Panc1 (cell line): Measurements from ENCODE around the gene TFDP1. TPM values are rescaled to one million over a fixed set of nuclear protein-coding genes. Genes with fewer than 3 reads are reported as not detected.
A peak's percentile ranks its signal among the peaks of the same experiment; 100 is the strongest.

ENCODE experiments used
- ATAC-seq: fragments of 200-7000 bp; cut with Tn5 transposase; 2 replicates; pipeline ENCODE4 v1.9.1; 2020; ENCODE audit warnings: mild to moderate bottlenecking, moderate library complexity
- BruUV-seq: library from RNA; stranded (reverse); fragments of 400-500 nt; replicated peaks from 2 replicates; lab custom pipeline; 2021; lab: Mats Ljungman, UMichigan
- CTCF ChIA-PET: fragments of 300-600 bp; sonication (Branson Sonifier 250); formaldehyde crosslinking; loops from one replicate; lab custom pipeline; 2022; ENCODE audit warnings: antibody characterized with exemption; lab: Charles Lee
- POLR2A ChIA-PET: fragments of 300-600 bp; sonication (Branson Sonifier 250); formaldehyde crosslinking; loops from one replicate; lab custom pipeline; 2022; ENCODE audit warnings: antibody characterized with exemption; lab: Charles Lee
- DNase-seq: peaks from one replicate; pipeline ENCODE4 v3.0.0-alpha.2; 2010; ENCODE audit warnings: low read depth, low spot score
- H3K27ac ChIP-seq: 2 replicates; pipeline ENCODE4 v1.5.1; 2011; ENCODE audit warnings: mild to moderate bottlenecking, low read length, inconsistent platforms
- H3K27me3 ChIP-seq: fragments of 200-500 bp; sonication (Bioruptor generic); 2 replicates; pipeline ENCODE4 v1.6.0; 2014; ENCODE audit warnings: low read length, inconsistent platforms; ENCODE audit not compliant: control insufficient read depth, insufficient read depth
- H3K36me3 ChIP-seq: fragments of 200-500 bp; sonication (Bioruptor generic); 2 replicates; pipeline ENCODE4 v1.5.1; 2014; ENCODE audit warnings: inconsistent platforms, mild to moderate bottlenecking, low read length, moderate library complexity; ENCODE audit not compliant: control insufficient read depth, insufficient read depth
- H3K4me1 ChIP-seq: 2 replicates; pipeline ENCODE4 v1.5.1; 2011; ENCODE audit warnings: inconsistent platforms, mild to moderate bottlenecking, low read length, moderate library complexity; ENCODE audit not compliant: control insufficient read depth, insufficient read depth
- H3K4me3 ChIP-seq, 2 experiments: 2 replicates each; pipeline ENCODE4 v1.5.1; 2011 to 2012; ENCODE audit warnings: low read depth in 2 of 2, low read length in 2 of 2, mild to moderate bottlenecking in 2 of 2, inconsistent platforms in 1 of 2, moderate library complexity in 1 of 2
- H3K9me3 ChIP-seq: fragments of 200-500 bp; sonication (Bioruptor generic); 2 replicates; pipeline ENCODE4 v1.5.1; 2014; ENCODE audit warnings: low read depth, mild to moderate bottlenecking, inconsistent platforms, low read length, moderate library complexity; ENCODE audit not compliant: control insufficient read depth, insufficient read depth
- POLR2AphosphoS5 ChIP-seq: IDR thresholded peaks from 2 replicates; pipeline ENCODE4 v1.6.1; 2012; ENCODE audit warnings: mild to moderate bottlenecking, low read depth, low read length, moderate library complexity
- SIN3A ChIP-seq: IDR thresholded peaks from 2 replicates; pipeline ENCODE4 v1.6.1; 2012; ENCODE audit warnings: low read depth, mild to moderate bottlenecking, low read length, moderate library complexity, borderline replicate concordance; ENCODE audit not compliant: insufficient read depth
- TCF7L2 ChIP-seq: IDR thresholded peaks from 2 replicates; pipeline ENCODE4 v1.6.1; 2011; ENCODE audit warnings: mild to moderate bottlenecking, low read depth, low read length, inconsistent platforms
- in situ Hi-C: cut with HindIII; loops from 2 replicates; pipeline ENCODE4 v1.10.0; 2016; ENCODE audit warnings: low sequenced_read_pairs, low pct_unique_long_range_greater_than_20kb
- intact Hi-C: fragments of 100-400 bp; cut with micrococcal nuclease; formaldehyde crosslinking; loops from one replicate; pipeline ENCODE4 v1.10.0; 2022; ENCODE audit not compliant: unreplicated experiment
- total RNA-seq: library from RNA; stranded (reverse); gene quantifications from one replicate; pipeline ENCODE4 v1.2.1, GENCODE V29; 2021; ENCODE audit not compliant: unreplicated experiment
- TF ChIP-seq, protein P1 (sequence below): fragments of 450-650 bp; IDR thresholded peaks from 2 replicates; pipeline ENCODE4 v1.5.1; 2017; ENCODE audit warnings: mild to moderate bottlenecking
- TF ChIP-seq, protein P2 (sequence below), 2 experiments: IDR thresholded peaks; 2 replicates each; pipeline ENCODE4 v1.6.1; 2011 to 2012; ENCODE audit warnings: low read depth in 2 of 2, control low read depth in 1 of 2, low read length in 1 of 2, mild to moderate bottlenecking in 1 of 2, moderate library complexity in 1 of 2; ENCODE audit not compliant: insufficient read depth in 1 of 2

The TFDP1 gene
- total RNA-seq, 1 experiment from 2014 or later, result 91.6 TPM

DNA sequence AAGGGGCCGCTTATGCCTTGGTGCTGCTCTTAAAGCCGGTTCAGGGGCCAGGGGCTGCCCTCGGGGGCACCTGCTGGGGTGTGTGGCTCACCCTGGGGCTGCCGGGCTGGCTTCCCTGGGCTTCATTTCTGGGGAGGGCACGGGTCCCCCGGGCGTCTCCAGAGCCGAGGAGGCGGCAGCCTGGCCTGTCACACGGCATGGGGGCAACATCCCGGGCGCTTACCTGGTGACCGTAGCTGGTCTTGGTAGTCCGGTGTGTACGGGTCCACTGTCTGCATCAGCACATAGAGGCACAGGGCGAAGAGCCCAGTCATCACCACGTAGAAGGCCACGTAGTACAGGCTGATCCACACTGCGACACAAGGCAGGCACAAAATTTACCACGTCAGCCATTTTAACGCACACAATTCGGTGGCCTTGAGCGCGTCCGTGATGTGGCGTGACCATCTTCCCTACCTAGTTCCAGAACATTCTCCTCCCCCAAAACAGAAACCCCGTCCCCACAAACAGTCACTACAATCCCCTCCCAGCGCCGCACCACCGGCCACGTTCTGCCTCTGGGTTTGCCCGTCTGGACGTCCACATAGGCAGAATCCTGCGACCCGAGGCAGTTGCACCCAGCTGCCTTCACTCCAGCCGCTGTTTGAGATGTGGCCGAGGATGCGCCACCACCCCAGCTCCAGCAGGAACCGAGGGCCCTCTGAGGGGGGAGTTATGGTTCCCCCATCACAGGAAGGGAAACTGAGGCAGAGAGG, 70.2 kb downstream of the TFDP1 start:
- no peak overlapping the region for H3K27ac ChIP-seq
- intact Hi-C loops, result no loop called here
- no peaks in the 10 kb centered on the region for H3K27me3 ChIP-seq
- no peaks in the 10 kb centered on the region for H3K4me1 ChIP-seq
- H3K9me3 ChIP-seq, result no peaks in the 10 kb centered on the region
- BruUV-seq, result no TSS peak
- CTCF ChIA-PET, result no interaction called here
- in situ Hi-C loops, result no loop called here
- no peak for TF ChIP-seq POLR2AphosphoS5
- no peak for TF ChIP-seq SIN3A
- TF ChIP-seq, protein P1, sequence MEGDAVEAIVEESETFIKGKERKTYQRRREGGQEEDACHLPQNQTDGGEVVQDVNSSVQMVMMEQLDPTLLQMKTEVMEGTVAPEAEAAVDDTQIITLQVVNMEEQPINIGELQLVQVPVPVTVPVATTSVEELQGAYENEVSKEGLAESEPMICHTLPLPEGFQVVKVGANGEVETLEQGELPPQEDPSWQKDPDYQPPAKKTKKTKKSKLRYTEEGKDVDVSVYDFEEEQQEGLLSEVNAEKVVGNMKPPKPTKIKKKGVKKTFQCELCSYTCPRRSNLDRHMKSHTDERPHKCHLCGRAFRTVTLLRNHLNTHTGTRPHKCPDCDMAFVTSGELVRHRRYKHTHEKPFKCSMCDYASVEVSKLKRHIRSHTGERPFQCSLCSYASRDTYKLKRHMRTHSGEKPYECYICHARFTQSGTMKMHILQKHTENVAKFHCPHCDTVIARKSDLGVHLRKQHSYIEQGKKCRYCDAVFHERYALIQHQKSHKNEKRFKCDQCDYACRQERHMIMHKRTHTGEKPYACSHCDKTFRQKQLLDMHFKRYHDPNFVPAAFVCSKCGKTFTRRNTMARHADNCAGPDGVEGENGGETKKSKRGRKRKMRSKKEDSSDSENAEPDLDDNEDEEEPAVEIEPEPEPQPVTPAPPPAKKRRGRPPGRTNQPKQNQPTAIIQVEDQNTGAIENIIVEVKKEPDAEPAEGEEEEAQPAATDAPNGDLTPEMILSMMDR, result no peak
- TF ChIP-seq TCF7L2, result no peak
- TF ChIP-seq, protein P2, sequence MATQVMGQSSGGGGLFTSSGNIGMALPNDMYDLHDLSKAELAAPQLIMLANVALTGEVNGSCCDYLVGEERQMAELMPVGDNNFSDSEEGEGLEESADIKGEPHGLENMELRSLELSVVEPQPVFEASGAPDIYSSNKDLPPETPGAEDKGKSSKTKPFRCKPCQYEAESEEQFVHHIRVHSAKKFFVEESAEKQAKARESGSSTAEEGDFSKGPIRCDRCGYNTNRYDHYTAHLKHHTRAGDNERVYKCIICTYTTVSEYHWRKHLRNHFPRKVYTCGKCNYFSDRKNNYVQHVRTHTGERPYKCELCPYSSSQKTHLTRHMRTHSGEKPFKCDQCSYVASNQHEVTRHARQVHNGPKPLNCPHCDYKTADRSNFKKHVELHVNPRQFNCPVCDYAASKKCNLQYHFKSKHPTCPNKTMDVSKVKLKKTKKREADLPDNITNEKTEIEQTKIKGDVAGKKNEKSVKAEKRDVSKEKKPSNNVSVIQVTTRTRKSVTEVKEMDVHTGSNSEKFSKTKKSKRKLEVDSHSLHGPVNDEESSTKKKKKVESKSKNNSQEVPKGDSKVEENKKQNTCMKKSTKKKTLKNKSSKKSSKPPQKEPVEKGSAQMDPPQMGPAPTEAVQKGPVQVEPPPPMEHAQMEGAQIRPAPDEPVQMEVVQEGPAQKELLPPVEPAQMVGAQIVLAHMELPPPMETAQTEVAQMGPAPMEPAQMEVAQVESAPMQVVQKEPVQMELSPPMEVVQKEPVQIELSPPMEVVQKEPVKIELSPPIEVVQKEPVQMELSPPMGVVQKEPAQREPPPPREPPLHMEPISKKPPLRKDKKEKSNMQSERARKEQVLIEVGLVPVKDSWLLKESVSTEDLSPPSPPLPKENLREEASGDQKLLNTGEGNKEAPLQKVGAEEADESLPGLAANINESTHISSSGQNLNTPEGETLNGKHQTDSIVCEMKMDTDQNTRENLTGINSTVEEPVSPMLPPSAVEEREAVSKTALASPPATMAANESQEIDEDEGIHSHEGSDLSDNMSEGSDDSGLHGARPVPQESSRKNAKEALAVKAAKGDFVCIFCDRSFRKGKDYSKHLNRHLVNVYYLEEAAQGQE (IDR thresholded peaks at IDR 0.05; ENCODE audit: insufficient read depth in 1 of 2, low read depth in 2 of 2, low read length in 1 of 2), result no peak
- no peaks in the 10 kb centered on the region for H3K36me3 ChIP-seq
- POLR2A ChIA-PET, result no interaction called here
- no peak for ATAC-seq
- DNase-seq, result no peak
- H3K4me3 ChIP-seq, result no peak overlapping the region

DNA sequence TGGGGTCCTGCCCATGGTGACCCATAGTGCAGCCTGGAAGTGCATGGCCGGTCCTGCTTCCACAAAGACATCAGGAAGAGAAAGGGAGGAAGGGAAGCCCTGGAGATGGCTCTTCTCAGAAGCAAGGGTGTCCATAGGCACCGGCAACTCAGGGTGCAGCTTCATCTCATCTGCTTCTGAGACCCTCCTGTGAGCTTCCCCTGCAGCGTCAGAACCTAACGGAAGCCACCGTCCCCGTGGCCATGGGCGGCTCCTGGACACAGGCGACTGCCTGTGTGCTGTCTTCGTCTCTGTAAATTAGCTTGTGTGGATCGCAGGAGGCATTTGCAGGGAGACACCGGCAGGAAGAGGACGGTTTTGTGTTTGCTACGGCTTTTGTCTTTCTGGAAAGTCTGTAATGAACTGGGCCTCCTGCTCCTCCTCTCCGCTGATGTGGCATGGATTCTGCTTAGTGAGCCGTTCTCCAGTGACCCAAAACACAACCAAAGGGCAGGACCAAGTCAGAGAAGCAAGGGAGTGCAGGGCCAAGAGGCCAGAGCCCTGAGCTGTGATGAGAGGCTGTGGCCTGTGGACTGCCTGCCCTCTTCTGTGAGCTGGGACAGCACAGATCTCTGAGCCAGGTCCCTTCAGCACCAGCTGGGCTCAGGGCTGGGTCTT, 70.9 kb downstream of the TFDP1 start:
- CTCF ChIA-PET, result interaction anchor here (0.8 kb wide), 1 partner anchor 8 kb away, joined by 3 read pairs; no protein-coding TSS in a partner anchor
- Histone ChIP-seq H3K27ac (no peak overlapping the region), H3K4me1 (no peaks in the 10 kb centered on the region), H3K36me3 (no peaks in the 10 kb centered on the region), H3K4me3 (no peak overlapping the region), H3K9me3 (no peaks in the 10 kb centered on the region), H3K27me3 (no peaks in the 10 kb centered on the region)
- TF ChIP-seq TCF7L2, result no peak
- no peak for TF ChIP-seq SIN3A
- TF ChIP-seq, protein P2 (IDR thresholded peaks at IDR 0.05; ENCODE audit: insufficient read depth in 1 of 2, low read depth in 2 of 2, low read length in 1 of 2), result no peak
- no peak for TF ChIP-seq POLR2AphosphoS5
- TF ChIP-seq, protein P1, result no peak
- 0 out of 2 replicates have a peak, but pooled peaks have one; percentile 30 for ATAC-seq
- intact Hi-C loops, result no loop called here
- no peak for DNase-seq
- POLR2A ChIA-PET, result no interaction called here
- BruUV-seq, result no TSS peak
- in situ Hi-C loops, result no loop called here
